H1 (cell line): ENCODE measurements around the gene GLRA1. TPM values are rescaled to one million over a fixed set of nuclear protein-coding genes. Genes with fewer than 3 reads are reported as not detected.

ENCODE experiments used
- CTCF ChIA-PET: fragments of 300-600 bp; sonication (Branson Sonifier 250); formaldehyde crosslinking; loops from one replicate; lab custom pipeline; 2021; ENCODE audit not compliant: partially characterized antibody; lab: Charles Lee
- POLR2A ChIA-PET: fragments of 300-600 bp; sonication (Branson Sonifier 250); formaldehyde crosslinking; loops from one replicate; lab custom pipeline; 2021; ENCODE audit warnings: inconsistent platforms; ENCODE audit not compliant: partially characterized antibody; lab: Charles Lee
- DNase-seq, 2 experiments: peaks; one replicate each; pipeline versions ENCODE4 v3.0.0 to v3.0.0-alpha.2; 2010 to 2022; ENCODE audit warnings: low spot score in 2 of 2, low read depth in 1 of 2, mixed read lengths in 1 of 2
- FAIRE-seq: peaks from 2 replicates; lab custom pipeline; 2011; peaks lifted over from hg19 to GRCh38; lab: Jason Lieb, UNC
- H2AFZ ChIP-seq: 2 replicates; pipeline ENCODE4 v1.8.1; 2012; ENCODE audit warnings: low read length, inconsistent platforms
- H2AK5ac ChIP-seq: 2 replicates; pipeline ENCODE4 v1.6.1; 2013; ENCODE audit warnings: low read depth, low read length
- H2BK120ac ChIP-seq: replicated peaks from 2 replicates; pipeline ENCODE3; 2013; ENCODE audit warnings: low read depth, low read length, inconsistent platforms
- H2BK12ac ChIP-seq: 2 replicates; pipeline ENCODE4 v1.6.1; 2013; ENCODE audit warnings: low read depth, low read length
- H2BK15ac ChIP-seq: 2 replicates; pipeline ENCODE4 v1.6.1; 2013; ENCODE audit warnings: low read length
- H2BK20ac ChIP-seq: 2 replicates; pipeline ENCODE4 v1.6.1; 2013; ENCODE audit warnings: low read length
- H2BK5ac ChIP-seq: 2 replicates; pipeline ENCODE4 v1.6.1; 2013; ENCODE audit warnings: low read depth, low read length
- H3K14ac ChIP-seq: 2 replicates; pipeline ENCODE4 v1.6.1; 2013; ENCODE audit warnings: inconsistent platforms; ENCODE audit not compliant: insufficient read length
- H3K18ac ChIP-seq: 2 replicates; pipeline ENCODE4 v1.6.1; 2013; ENCODE audit warnings: low read length; ENCODE audit errors: extremely low read depth
- H3K23ac ChIP-seq: 2 replicates; pipeline ENCODE4 v1.6.1; 2013; ENCODE audit warnings: inconsistent platforms; ENCODE audit not compliant: insufficient read length
- H3K23me2 ChIP-seq: 2 replicates; pipeline ENCODE4 v1.6.1; 2013; ENCODE audit warnings: low read depth, low read length
- H3K27ac ChIP-seq: 2 replicates; pipeline ENCODE4 v1.6.1; 2011; ENCODE audit warnings: low read depth, low read length, inconsistent platforms
- H3K27me3 ChIP-seq, 4 experiments: replicated peaks in 1 of 4; 1 replicate in 1 of 4; 2 replicates in 3 of 4; pipeline versions ENCODE4 v1.6.1 to v1.8.1; 2011 to 2013; ENCODE audit warnings: low read length in 3 of 4, mild to moderate bottlenecking in 3 of 4, inconsistent platforms in 2 of 4, mixed read lengths in 2 of 4, moderate library complexity in 1 of 4; ENCODE audit not compliant: control insufficient read depth in 3 of 4, insufficient read depth in 3 of 4; ENCODE audit errors: extremely low read depth in 1 of 4
- H3K36me3 ChIP-seq, 4 experiments: 2 replicates each; pipeline versions ENCODE4 v1.6.1 to v1.8.1; 2011 to 2013; ENCODE audit warnings: mild to moderate bottlenecking in 4 of 4, low read length in 3 of 4, moderate library complexity in 2 of 4, control low read depth in 1 of 4, inconsistent platforms in 1 of 4; ENCODE audit not compliant: insufficient read depth in 4 of 4, control insufficient read depth in 2 of 4
- H3K4ac ChIP-seq: replicated peaks from 2 replicates; pipeline ENCODE3; 2013; ENCODE audit warnings: low read length, low read depth, mixed read lengths, inconsistent platforms; ENCODE audit not compliant: insufficient read length
- H3K4me1 ChIP-seq, 4 experiments: replicated peaks in 1 of 4; 1 replicate in 1 of 4; 2 replicates in 3 of 4; pipeline versions ENCODE4 v1.6.1 to v1.8.1; 2011 to 2013; ENCODE audit warnings: low read length in 3 of 4, inconsistent platforms in 2 of 4, mixed read lengths in 1 of 4; ENCODE audit not compliant: insufficient read depth in 4 of 4, control insufficient read depth in 3 of 4
- H3K4me2 ChIP-seq, 2 experiments: 2 replicates each; pipeline versions ENCODE4 v1.6.1 to v1.8.1; 2011 to 2013; ENCODE audit warnings: low read depth in 2 of 2, low read length in 2 of 2, control low read depth in 1 of 2, inconsistent platforms in 1 of 2, mild to moderate bottlenecking in 1 of 2; ENCODE audit not compliant: insufficient read depth in 1 of 2
- H3K4me3 ChIP-seq, 4 experiments: fragments of 200-600, 300-600 bp in 1 of 4; sonication (generic), shearing (Covaris generic), sonication (Bioruptor Twin) in 1 of 4; 2 replicates each; pipeline versions ENCODE4 v1.5.1 to v1.8.1; 2011 to 2016; ENCODE audit warnings: low read length in 4 of 4, low read depth in 3 of 4, control low read depth in 2 of 4, inconsistent platforms in 2 of 4, mild to moderate bottlenecking in 2 of 4, mixed read lengths in 1 of 4, moderate library complexity in 1 of 4; ENCODE audit not compliant: insufficient read depth in 2 of 4; ENCODE audit errors: extremely low read depth in 1 of 4
- H3K56ac ChIP-seq: replicated peaks from 2 replicates; pipeline ENCODE3; 2013; ENCODE audit warnings: low read depth, mild to moderate bottlenecking, mixed read lengths, low read length, inconsistent platforms; ENCODE audit not compliant: insufficient read length
- H3K79me1 ChIP-seq: 2 replicates; pipeline ENCODE4 v1.6.1; 2013; ENCODE audit warnings: low read depth, low read length, control low read depth
- H3K79me2 ChIP-seq, 2 experiments: 2 replicates each; pipeline versions ENCODE4 v1.6.1 to v1.8.1; 2012 to 2013; ENCODE audit warnings: low read length in 2 of 2, mild to moderate bottlenecking in 2 of 2, inconsistent platforms in 1 of 2; ENCODE audit not compliant: insufficient read depth in 2 of 2, control insufficient read depth in 1 of 2
- H3K9ac ChIP-seq, 4 experiments: replicated peaks in 1 of 4; 1 replicate in 1 of 4; 2 replicates in 3 of 4; pipeline versions ENCODE4 v1.6.1 to v1.8.1; 2011 to 2013; ENCODE audit warnings: low read depth in 3 of 4, low read length in 3 of 4, control low read depth in 2 of 4, mild to moderate bottlenecking in 2 of 4, moderate library complexity in 2 of 4, inconsistent platforms in 1 of 4; ENCODE audit errors: extremely low read depth in 1 of 4
- H3K9me3 ChIP-seq, 2 experiments: 2 replicates each; pipeline versions ENCODE4 v1.6.1 to v1.8.1; 2012 to 2013; ENCODE audit warnings: mild to moderate bottlenecking in 2 of 2, moderate library complexity in 2 of 2, control low read depth in 1 of 2, inconsistent platforms in 1 of 2, low read depth in 1 of 2, low read length in 1 of 2, mixed read lengths in 1 of 2; ENCODE audit not compliant: insufficient read depth in 2 of 2
- H4K20me1 ChIP-seq, 2 experiments: replicated peaks in 1 of 2; 2 replicates each; pipeline versions ENCODE3 to v1.8.1; 2011 to 2013; ENCODE audit warnings: inconsistent platforms in 2 of 2, low read length in 2 of 2, mild to moderate bottlenecking in 1 of 2; ENCODE audit not compliant: insufficient read depth in 2 of 2, control insufficient read depth in 1 of 2
- H4K5ac ChIP-seq: 2 replicates; pipeline ENCODE4 v1.6.1; 2013; ENCODE audit warnings: low read length, low read depth, mixed read lengths, inconsistent platforms; ENCODE audit not compliant: insufficient read length
- H4K8ac ChIP-seq: 2 replicates; pipeline ENCODE4 v1.8.0; 2013; ENCODE audit warnings: mild to moderate bottlenecking, moderate library complexity, low read length, inconsistent platforms; ENCODE audit not compliant: insufficient read depth; ENCODE audit errors: extremely low read depth
- H4K91ac ChIP-seq: replicated peaks from 2 replicates; pipeline ENCODE3; 2013; ENCODE audit warnings: low read length, mixed read lengths, inconsistent platforms; ENCODE audit not compliant: insufficient read length
- ATF2 ChIP-seq: IDR thresholded peaks from 2 replicates; pipeline ENCODE4 v1.6.1; 2012; ENCODE audit warnings: low read length, inconsistent platforms
- CBX5 ChIP-seq: fragments of 300-800, 300-1000 bp; sonication (generic); IDR thresholded peaks from 2 replicates; pipeline ENCODE4 v1.7.1; 2016; ENCODE audit warnings: antibody characterized with exemption, low read length, low read depth
- CEBPB ChIP-seq: IDR thresholded peaks from 2 replicates; pipeline ENCODE4 v1.6.1; 2012; ENCODE audit warnings: low read depth, low read length
- CTBP2 ChIP-seq: IDR thresholded peaks from 2 replicates; pipeline ENCODE4 v1.7.0; 2011; ENCODE audit warnings: borderline replicate concordance, mild to moderate bottlenecking, moderate library complexity, mixed read lengths, low read length; ENCODE audit not compliant: insufficient read depth, insufficient read length
- FOSL1 ChIP-seq: IDR thresholded peaks from 2 replicates; pipeline ENCODE4 v1.6.1; 2011; ENCODE audit warnings: mild to moderate bottlenecking, low read depth, low read length, moderate library complexity; ENCODE audit not compliant: insufficient read depth
- HDAC2 ChIP-seq, 2 experiments: fragments of 300-600 bp in 1 of 2; sonication (generic) in 1 of 2; IDR thresholded peaks; 2 replicates each; pipeline ENCODE4 v1.6.1; 2011 to 2012; ENCODE audit warnings: low read depth in 2 of 2, low read length in 2 of 2, mild to moderate bottlenecking in 2 of 2, moderate library complexity in 2 of 2, borderline replicate concordance in 1 of 2, inconsistent platforms in 1 of 2
- POLR2AphosphoS5 ChIP-seq: IDR thresholded peaks from 2 replicates; pipeline ENCODE4 v1.6.1; 2011; ENCODE audit warnings: low read depth, low read length
- SAP30 ChIP-seq: fragments of 300-600 bp; sonication (generic); IDR thresholded peaks from 2 replicates; pipeline ENCODE4 v1.7.1; 2012; ENCODE audit warnings: low read length, moderate library complexity, mild to moderate bottlenecking, inconsistent platforms; ENCODE audit not compliant: insufficient read depth, insufficient replicate concordance
- SP4 ChIP-seq: IDR thresholded peaks from 2 replicates; pipeline ENCODE4 v1.6.1; 2012; ENCODE audit warnings: low read length, inconsistent platforms
- TCF12 ChIP-seq: IDR thresholded peaks from 2 replicates; pipeline ENCODE4 v1.6.1; 2011; ENCODE audit warnings: low read depth, mild to moderate bottlenecking, low read length
- YY1 ChIP-seq: IDR thresholded peaks from 2 replicates; pipeline ENCODE4 v1.6.1; 2011; ENCODE audit warnings: low read depth, mild to moderate bottlenecking, low read length
- ZNF274 ChIP-seq: IDR thresholded peaks from 2 replicates; pipeline ENCODE4 v1.7.0; 2012; ENCODE audit warnings: low read length, borderline replicate concordance; ENCODE audit errors: extremely low read depth
- WGBS, 2 experiments: shearing (Covaris generic) in 1 of 2; methylation state at CpG; one replicate each; pipeline versions ENCODE4 v1.1.6 to v1.1.7; 2013 to 2015; ENCODE audit warnings: low lambda C conversion rate in 2 of 2, mixed read lengths in 2 of 2, inconsistent platforms in 1 of 2, low coverage in 1 of 2, missing lambda C conversion rate in 1 of 2; ENCODE audit not compliant: insufficient replicate concordance in 2 of 2, insufficient coverage in 1 of 2, insufficient read length in 1 of 2; ENCODE audit errors: extremely low coverage in 1 of 2, missing lambda C conversion rate in 1 of 2; 5-methylcytosine and 5-hydroxymethylcytosine counted together
- polyA plus RNA-seq, 7 experiments: library from polyadenylated mRNA; depleted of rRNA in 3 of 7; stranded (reverse) in 5 of 7; unstranded in 2 of 7; fragments of >200 nt in 5 of 7; fragments of 200-250 nt in 2 of 7; gene quantifications; 1 replicate in 5 of 7; 2 replicates in 1 of 7; 4 replicates in 1 of 7; pipeline versions ENCODE4 v1.2.1 to v1.2.3, GENCODE V29; 2011 to 2013; ENCODE audit warnings: missing spikeins in 2 of 7, mixed read lengths in 2 of 7
- total RNA-seq: library from RNA; stranded (reverse); fragmentation: NEBNext Ultra II Directional; extraction: Animal tissue kit (Norgen Biotek cat#: 25700); gene quantifications from 2 replicates; pipeline ENCODE4 v1.2.1, GENCODE V29; 2021

The GLRA1 gene
- total and polyA plus RNA-seq, 2 of the 8 experiments (the other 6 are each of a cell fraction or from before 2014, with no cell fraction given) = not detected

GRCh38 chr5:151800532-151800931 lies 124.1 kb downstream of the GLRA1 start:
- Histone ChIP-seq H3K4ac (no peak overlapping the region), H3K27me3 (no peaks in the 10 kb centered on the region), H2BK12ac (no peak overlapping the region), H4K5ac (no peak overlapping the region), H4K8ac (no peak overlapping the region), H3K18ac (no peak overlapping the region), H2BK20ac (no peak overlapping the region), H3K56ac (no peak overlapping the region), H3K23ac (no peak overlapping the region), H3K4me2 (no peak overlapping the region), H4K91ac (no peak overlapping the region), H3K27ac (no peak overlapping the region), H4K20me1 (peaks cover 2 to 7% of the 10 kb centered on the region in 2 experiments), H3K79me1 (no peaks in the 10 kb centered on the region), H3K4me3 (no peak overlapping the region), H2BK120ac (no peak overlapping the region), H3K79me2 (peaks cover 3 to 85% of the 10 kb centered on the region in 2 experiments; a peak in 3 of 4 replicates), H3K36me3 (peaks cover 30 to 95% (median 65%) of the 10 kb centered on the region in 4 experiments), H3K14ac (no peak overlapping the region), H2AK5ac (no peak overlapping the region), H2AFZ (no peak overlapping the region), H2BK15ac (no peak overlapping the region), H3K9ac (no peak overlapping the region), H3K4me1 (no peaks in the 10 kb centered on the region), H3K23me2 (no peaks in the 10 kb centered on the region), H2BK5ac (no peak overlapping the region), H3K9me3 (no peaks in the 10 kb centered on the region)
- FAIRE-seq (no peak), DNase-seq (no peak)
- 96% methylated on average over 2 of the region's 2 CpGs; no CpG with 5 or more reads in 1 of the 2 experiments for WGBS, 2 experiments
- CTCF ChIA-PET = interaction anchor here (1.2 to 2.4 kb wide), 2 partner anchors 16 to 24 kb away, joined by 3 to 10 read pairs; no protein-coding TSS in a partner anchor
- POLR2A ChIA-PET = interaction anchor here (0.9 to 7.4 kb wide), 5 partner anchors 9 to 171 kb away, joined by 3 to 50 read pairs (median 4); partner anchors contain the start of gene G3BP1
- no peak for TF ChIP-seq FOSL1
- no peak for TF ChIP-seq CEBPB
- TF ChIP-seq TCF12 = no peak
- TF ChIP-seq CBX5 = no peak
- TF ChIP-seq SP4 = no peak
- TF ChIP-seq CTBP2 = no peak
- TF ChIP-seq ATF2 = no peak
- TF ChIP-seq YY1 = no peak
- TF ChIP-seq SAP30 = no peak
- no peak for TF ChIP-seq POLR2AphosphoS5
- no peak for TF ChIP-seq ZNF274
- TF ChIP-seq HDAC2 (IDR thresholded peaks at IDR 0.05; ENCODE audit: borderline replicate concordance in 1 of 2, low read depth in 2 of 2, low read length in 2 of 2) = no peak
